K562 (cell line): ENCODE measurements around the gene SELENOO. TPM values are rescaled to one million over a fixed set of nuclear protein-coding genes. Genes with fewer than 3 reads are reported as not detected.

ENCODE experiments used
- CREB1 ChIP-seq, 2 experiments: sonication (generic) in 1 of 2; formaldehyde crosslinking in 1 of 2; IDR thresholded peaks; 2 replicates each; pipeline versions ENCODE4 v1.6.1 to v1.8.0; 2012 to 2022; ENCODE audit warnings: inconsistent platforms in 1 of 2, mild to moderate bottlenecking in 1 of 2, missing genetic modification reagents in 1 of 2, moderate library complexity in 1 of 2
- CXXC5 ChIP-seq: fragments of 250-450 bp; sonication (Bioruptor Pico); IDR thresholded peaks from 2 replicates; pipeline ENCODE4 v1.8.0; 2022; ENCODE audit warnings: inconsistent platforms, mild to moderate bottlenecking, moderate library complexity
- EGR1 ChIP-seq: fragments of 450-650 bp; conservative IDR thresholded peaks from 2 replicates; pipeline ENCODE4 v1.6.1; 2017; ENCODE audit warnings: mild to moderate bottlenecking
- MBD2 ChIP-seq: sonication (generic); IDR thresholded peaks from 2 replicates; pipeline ENCODE4 v1.6.1; 2016; ENCODE audit warnings: low read depth, borderline replicate concordance
- NCOA2 ChIP-seq, 2 experiments: fragments of 450-650 bp; IDR thresholded peaks; 2 replicates each; pipeline ENCODE4 v1.6.1; 2018; ENCODE audit warnings: mild to moderate bottlenecking in 2 of 2, moderate library complexity in 1 of 2; ENCODE audit not compliant: partially characterized antibody in 2 of 2
- SRSF9 ChIP-seq: fragments of 200-400 bp; formaldehyde crosslinking; IDR thresholded peaks from 2 replicates; pipeline ENCODE4 v1.6.1; 2017; ENCODE audit warnings: low read depth, low read length, borderline replicate concordance
- TFAM ChIP-seq: fragments of 250-450 bp; sonication (Bioruptor Pico); conservative IDR thresholded peaks from 2 replicates; pipeline ENCODE4 v1.5.0; 2021; ENCODE audit warnings: mild to moderate bottlenecking, moderate library complexity
- ZNF384 ChIP-seq: IDR thresholded peaks from 2 replicates; pipeline ENCODE4 v1.6.1; 2012; ENCODE audit warnings: low read depth, low read length, improper control_type of control experiment
- polyA plus RNA-seq, 8 experiments: library from polyadenylated mRNA; depleted of rRNA in 4 of 8; stranded (reverse) in 5 of 8; unstranded in 3 of 8; fragments of >200 nt; fragmentation: Nextera tagmentation in 2 of 8; fragmentation: Illumina TruSeq in 1 of 8; extraction: Ambion mirVana in 2 of 8; extraction: Trizol in 1 of 8; gene quantifications; 2 replicates each; pipeline versions ENCODE4 v1.2.1 to v1.2.3, GENCODE V29; 2011 to 2014; ENCODE audit warnings: inconsistent platforms in 1 of 8, missing spikeins in 1 of 8
- total RNA-seq, 7 experiments: library from RNA; depleted of rRNA in 6 of 7; stranded (reverse); fragments of >200 nt in 6 of 7; fragmentation: Illumina TruSeq in 2 of 7; extraction: Trizol in 2 of 7; gene quantifications; 2 replicates each; pipeline versions ENCODE4 v1.2.1 to v1.2.3, GENCODE V29; 2011 to 2021; ENCODE audit warnings: low replicate concordance in 1 of 7
- TF ChIP-seq, protein P1 (sequence below), 2 experiments: IDR thresholded peaks; 2 replicates each; pipeline ENCODE4 v1.6.1; 2011; ENCODE audit warnings: borderline replicate concordance in 1 of 2, control low read depth in 1 of 2, low read depth in 1 of 2, low read length in 1 of 2, mild to moderate bottlenecking in 1 of 2, mixed read lengths in 1 of 2, moderate library complexity in 1 of 2; ENCODE audit not compliant: insufficient read depth in 1 of 2, insufficient read length in 1 of 2, poor library complexity in 1 of 2, severe bottlenecking in 1 of 2; ENCODE audit errors: extremely low read depth in 1 of 2
- TF ChIP-seq, protein P2 (sequence below): fragments of 450-650 bp; conservative IDR thresholded peaks from 2 replicates; pipeline ENCODE4 v1.6.1; 2016; ENCODE audit warnings: missing genetic modification characterization, low read depth, mild to moderate bottlenecking, control low read depth, missing compliant biosample characterization
- TF ChIP-seq, protein P3 (sequence below): fragments of 200-800 bp; sonication (Bioruptor generic); IDR thresholded peaks from 2 replicates; pipeline ENCODE4 v1.6.1; 2016; ENCODE audit warnings: missing genetic modification characterization, missing compliant biosample characterization
- TF ChIP-seq, protein P4 (sequence below): fragments of 250-450 bp; sonication (Bioruptor Pico); IDR thresholded peaks from 2 replicates; pipeline ENCODE4 v1.8.0; 2021; ENCODE audit warnings: moderate library complexity, mild to moderate bottlenecking, inconsistent platforms
- TF ChIP-seq, protein P5 (sequence below): sonication (generic); formaldehyde crosslinking; IDR thresholded peaks from 2 replicates; pipeline ENCODE4 v1.4.0; 2020; ENCODE audit warnings: mild to moderate bottlenecking, missing genetic modification reagents

SELENOO gene
- total and polyA plus RNA-seq, 9 of the 15 experiments (the other 6 are each of a cell fraction or from before 2014, with no cell fraction given): 0.37 to 24.9 (median 8.3) TPM

DNA sequence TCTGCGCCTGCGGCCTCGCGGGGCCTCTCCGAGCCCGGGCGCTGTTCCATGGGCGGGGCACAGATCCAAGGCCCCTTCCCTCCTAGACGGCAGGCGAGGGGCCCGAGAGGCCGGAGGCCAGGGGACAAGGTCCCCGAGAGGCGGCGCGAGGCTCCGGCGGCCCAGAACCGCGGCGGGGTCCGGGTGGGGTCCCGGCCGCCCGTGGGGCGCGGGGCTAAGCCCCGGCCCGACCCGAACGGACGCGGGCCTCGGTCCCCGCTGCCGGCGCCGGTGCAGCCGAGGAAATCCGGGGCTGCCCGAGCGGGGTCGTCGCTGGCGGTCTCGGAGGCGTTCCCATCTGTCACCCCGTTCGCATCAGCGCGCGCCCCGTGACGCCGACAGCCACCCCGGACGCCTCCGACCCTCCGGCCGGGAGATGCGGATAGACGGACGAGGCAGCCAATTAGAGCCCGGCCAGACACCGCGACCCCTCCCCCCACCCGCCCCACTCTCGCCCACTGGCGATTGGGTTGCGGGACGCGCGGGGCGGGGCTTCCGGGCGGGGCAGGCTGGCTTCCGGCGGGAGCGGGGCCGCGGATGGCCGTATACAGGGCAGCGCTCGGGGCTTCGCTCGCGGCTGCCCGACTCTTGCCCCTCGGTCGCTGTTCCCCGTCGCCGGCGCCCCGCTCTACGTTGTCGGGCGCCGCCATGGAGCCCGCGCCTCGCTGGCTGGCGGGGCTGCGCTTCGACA, at the start of gene SELENOO (continued):
- TF ChIP-seq, protein P1, sequence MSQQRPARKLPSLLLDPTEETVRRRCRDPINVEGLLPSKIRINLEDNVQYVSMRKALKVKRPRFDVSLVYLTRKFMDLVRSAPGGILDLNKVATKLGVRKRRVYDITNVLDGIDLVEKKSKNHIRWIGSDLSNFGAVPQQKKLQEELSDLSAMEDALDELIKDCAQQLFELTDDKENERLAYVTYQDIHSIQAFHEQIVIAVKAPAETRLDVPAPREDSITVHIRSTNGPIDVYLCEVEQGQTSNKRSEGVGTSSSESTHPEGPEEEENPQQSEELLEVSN (IDR thresholded peaks at IDR 0.05; ENCODE audit: borderline replicate concordance in 1 of 2, extremely low read depth in 1 of 2, insufficient read depth in 1 of 2, insufficient read length in 1 of 2, low read depth in 1 of 2, low read length in 1 of 2, poor library complexity in 1 of 2, severe bottlenecking in 1 of 2): peak in 1 of 2 experiments; percentile 43
- TF ChIP-seq MBD2: peak; percentile 73; the same call in 1 of the 2 replicates
- peak; percentile 62 for TF ChIP-seq CXXC5
- TF ChIP-seq, protein P2, sequence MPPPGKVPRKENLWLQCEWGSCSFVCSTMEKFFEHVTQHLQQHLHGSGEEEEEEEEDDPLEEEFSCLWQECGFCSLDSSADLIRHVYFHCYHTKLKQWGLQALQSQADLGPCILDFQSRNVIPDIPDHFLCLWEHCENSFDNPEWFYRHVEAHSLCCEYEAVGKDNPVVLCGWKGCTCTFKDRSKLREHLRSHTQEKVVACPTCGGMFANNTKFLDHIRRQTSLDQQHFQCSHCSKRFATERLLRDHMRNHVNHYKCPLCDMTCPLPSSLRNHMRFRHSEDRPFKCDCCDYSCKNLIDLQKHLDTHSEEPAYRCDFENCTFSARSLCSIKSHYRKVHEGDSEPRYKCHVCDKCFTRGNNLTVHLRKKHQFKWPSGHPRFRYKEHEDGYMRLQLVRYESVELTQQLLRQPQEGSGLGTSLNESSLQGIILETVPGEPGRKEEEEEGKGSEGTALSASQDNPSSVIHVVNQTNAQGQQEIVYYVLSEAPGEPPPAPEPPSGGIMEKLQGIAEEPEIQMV (tag): no peak
- no peak for TF ChIP-seq NCOA2 (IDR thresholded peaks at IDR 0.05; ENCODE audit: partially characterized antibody in 2 of 2)
- 0 out of 2 replicates have a peak, but pooled peaks have one; percentile 18 for TF ChIP-seq EGR1
- TF ChIP-seq, protein P3, sequence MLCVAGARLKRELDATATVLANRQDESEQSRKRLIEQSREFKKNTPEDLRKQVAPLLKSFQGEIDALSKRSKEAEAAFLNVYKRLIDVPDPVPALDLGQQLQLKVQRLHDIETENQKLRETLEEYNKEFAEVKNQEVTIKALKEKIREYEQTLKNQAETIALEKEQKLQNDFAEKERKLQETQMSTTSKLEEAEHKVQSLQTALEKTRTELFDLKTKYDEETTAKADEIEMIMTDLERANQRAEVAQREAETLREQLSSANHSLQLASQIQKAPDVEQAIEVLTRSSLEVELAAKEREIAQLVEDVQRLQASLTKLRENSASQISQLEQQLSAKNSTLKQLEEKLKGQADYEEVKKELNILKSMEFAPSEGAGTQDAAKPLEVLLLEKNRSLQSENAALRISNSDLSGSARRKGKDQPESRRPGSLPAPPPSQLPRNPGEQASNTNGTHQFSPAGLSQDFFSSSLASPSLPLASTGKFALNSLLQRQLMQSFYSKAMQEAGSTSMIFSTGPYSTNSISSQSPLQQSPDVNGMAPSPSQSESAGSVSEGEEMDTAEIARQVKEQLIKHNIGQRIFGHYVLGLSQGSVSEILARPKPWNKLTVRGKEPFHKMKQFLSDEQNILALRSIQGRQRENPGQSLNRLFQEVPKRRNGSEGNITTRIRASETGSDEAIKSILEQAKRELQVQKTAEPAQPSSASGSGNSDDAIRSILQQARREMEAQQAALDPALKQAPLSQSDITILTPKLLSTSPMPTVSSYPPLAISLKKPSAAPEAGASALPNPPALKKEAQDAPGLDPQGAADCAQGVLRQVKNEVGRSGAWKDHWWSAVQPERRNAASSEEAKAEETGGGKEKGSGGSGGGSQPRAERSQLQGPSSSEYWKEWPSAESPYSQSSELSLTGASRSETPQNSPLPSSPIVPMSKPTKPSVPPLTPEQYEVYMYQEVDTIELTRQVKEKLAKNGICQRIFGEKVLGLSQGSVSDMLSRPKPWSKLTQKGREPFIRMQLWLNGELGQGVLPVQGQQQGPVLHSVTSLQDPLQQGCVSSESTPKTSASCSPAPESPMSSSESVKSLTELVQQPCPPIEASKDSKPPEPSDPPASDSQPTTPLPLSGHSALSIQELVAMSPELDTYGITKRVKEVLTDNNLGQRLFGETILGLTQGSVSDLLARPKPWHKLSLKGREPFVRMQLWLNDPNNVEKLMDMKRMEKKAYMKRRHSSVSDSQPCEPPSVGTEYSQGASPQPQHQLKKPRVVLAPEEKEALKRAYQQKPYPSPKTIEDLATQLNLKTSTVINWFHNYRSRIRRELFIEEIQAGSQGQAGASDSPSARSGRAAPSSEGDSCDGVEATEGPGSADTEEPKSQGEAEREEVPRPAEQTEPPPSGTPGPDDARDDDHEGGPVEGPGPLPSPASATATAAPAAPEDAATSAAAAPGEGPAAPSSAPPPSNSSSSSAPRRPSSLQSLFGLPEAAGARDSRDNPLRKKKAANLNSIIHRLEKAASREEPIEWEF: no peak
- TF ChIP-seq SRSF9: no peak
- TF ChIP-seq ZNF384: no peak
- TF ChIP-seq, protein P4, sequence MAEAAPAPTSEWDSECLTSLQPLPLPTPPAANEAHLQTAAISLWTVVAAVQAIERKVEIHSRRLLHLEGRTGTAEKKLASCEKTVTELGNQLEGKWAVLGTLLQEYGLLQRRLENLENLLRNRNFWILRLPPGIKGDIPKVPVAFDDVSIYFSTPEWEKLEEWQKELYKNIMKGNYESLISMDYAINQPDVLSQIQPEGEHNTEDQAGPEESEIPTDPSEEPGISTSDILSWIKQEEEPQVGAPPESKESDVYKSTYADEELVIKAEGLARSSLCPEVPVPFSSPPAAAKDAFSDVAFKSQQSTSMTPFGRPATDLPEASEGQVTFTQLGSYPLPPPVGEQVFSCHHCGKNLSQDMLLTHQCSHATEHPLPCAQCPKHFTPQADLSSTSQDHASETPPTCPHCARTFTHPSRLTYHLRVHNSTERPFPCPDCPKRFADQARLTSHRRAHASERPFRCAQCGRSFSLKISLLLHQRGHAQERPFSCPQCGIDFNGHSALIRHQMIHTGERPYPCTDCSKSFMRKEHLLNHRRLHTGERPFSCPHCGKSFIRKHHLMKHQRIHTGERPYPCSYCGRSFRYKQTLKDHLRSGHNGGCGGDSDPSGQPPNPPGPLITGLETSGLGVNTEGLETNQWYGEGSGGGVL (CRISPR knock-in tag): no peak
- TF ChIP-seq CREB1 (IDR thresholded peaks at IDR 0.05): no peak; the same call in 1 of the 2 replicates
- TF ChIP-seq CREB1 (CRISPR knock-in tag; IDR thresholded peaks at IDR 0.05): no peak
- no peak for TF ChIP-seq TFAM
- TF ChIP-seq, protein P5, sequence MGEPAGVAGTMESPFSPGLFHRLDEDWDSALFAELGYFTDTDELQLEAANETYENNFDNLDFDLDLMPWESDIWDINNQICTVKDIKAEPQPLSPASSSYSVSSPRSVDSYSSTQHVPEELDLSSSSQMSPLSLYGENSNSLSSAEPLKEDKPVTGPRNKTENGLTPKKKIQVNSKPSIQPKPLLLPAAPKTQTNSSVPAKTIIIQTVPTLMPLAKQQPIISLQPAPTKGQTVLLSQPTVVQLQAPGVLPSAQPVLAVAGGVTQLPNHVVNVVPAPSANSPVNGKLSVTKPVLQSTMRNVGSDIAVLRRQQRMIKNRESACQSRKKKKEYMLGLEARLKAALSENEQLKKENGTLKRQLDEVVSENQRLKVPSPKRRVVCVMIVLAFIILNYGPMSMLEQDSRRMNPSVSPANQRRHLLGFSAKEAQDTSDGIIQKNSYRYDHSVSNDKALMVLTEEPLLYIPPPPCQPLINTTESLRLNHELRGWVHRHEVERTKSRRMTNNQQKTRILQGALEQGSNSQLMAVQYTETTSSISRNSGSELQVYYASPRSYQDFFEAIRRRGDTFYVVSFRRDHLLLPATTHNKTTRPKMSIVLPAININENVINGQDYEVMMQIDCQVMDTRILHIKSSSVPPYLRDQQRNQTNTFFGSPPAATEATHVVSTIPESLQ: no peak
